ENCODE data around the gene STARD10. TPM values are rescaled to one million over a fixed set of nuclear protein-coding genes. Genes with fewer than 3 reads are reported as not detected.

STARD10 gene
- total and polyA plus RNA-seq, 3 donors from 2014 or later = 130 to 379 (median 202) TPM

DNA sequence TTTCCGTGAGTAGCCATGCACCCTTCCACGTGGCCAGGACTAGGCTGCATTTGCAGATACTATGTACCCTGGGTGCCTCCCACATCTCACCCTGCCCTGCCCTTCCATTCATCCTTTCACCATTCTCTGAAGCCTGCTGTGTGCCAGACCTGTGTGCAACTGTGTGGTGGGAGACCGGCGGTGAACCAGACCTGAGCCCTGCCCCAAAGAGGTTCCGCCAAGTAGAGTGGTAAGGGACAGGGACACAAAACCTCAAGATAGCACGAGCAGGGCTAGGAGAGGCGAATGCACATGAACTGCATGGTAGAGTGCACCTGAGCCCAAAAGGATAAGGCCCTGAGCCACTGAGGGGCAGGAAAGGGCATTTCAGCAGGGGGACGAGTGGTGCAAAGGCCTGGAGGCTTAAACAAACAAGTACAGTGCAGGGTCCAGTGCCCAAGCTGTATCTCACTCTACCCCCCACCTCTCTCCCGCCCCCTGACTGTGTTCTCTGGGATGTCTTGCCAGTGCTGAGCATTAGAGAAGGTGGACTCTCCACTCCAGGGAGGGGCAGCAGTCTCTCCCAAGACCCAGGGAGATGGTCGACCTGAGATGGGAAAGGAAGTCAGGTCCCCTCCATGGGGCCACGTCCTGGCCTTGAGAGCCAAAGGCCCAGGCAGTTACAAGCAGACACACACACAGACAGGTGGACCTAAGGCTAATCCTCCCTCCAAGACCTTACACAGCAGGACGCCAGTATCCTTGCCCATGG is 27.5 kb downstream of the STARD10 start:
- Histone ChIP-seq H3K4me3 (no peak overlapping the region), H3K36me3 (ENCODE audit: low read depth, missing control alignments) (no peaks in the 10 kb centered on the region), H3K9me3 (no peaks in the 10 kb centered on the region), H3K4me1 (no peaks in the 10 kb centered on the region), H3K27me3 (no peaks in the 10 kb centered on the region), H3K27ac (no peak overlapping the region)
- WGBS, 2 donors = 88 to 90% methylated on average over 10 to 12 of the region's 12 CpGs
- intact Hi-C loops (cut with DNase I; ENCODE audit: low total_unique reads) = no loop called here
- TF ChIP-seq, protein P1, sequence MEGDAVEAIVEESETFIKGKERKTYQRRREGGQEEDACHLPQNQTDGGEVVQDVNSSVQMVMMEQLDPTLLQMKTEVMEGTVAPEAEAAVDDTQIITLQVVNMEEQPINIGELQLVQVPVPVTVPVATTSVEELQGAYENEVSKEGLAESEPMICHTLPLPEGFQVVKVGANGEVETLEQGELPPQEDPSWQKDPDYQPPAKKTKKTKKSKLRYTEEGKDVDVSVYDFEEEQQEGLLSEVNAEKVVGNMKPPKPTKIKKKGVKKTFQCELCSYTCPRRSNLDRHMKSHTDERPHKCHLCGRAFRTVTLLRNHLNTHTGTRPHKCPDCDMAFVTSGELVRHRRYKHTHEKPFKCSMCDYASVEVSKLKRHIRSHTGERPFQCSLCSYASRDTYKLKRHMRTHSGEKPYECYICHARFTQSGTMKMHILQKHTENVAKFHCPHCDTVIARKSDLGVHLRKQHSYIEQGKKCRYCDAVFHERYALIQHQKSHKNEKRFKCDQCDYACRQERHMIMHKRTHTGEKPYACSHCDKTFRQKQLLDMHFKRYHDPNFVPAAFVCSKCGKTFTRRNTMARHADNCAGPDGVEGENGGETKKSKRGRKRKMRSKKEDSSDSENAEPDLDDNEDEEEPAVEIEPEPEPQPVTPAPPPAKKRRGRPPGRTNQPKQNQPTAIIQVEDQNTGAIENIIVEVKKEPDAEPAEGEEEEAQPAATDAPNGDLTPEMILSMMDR (IDR thresholded peaks at IDR 0.05) = no peak
- TF ChIP-seq POLR2A (IDR thresholded peaks at IDR 0.05) = no peak
- no peak for DNase-seq

DNA sequence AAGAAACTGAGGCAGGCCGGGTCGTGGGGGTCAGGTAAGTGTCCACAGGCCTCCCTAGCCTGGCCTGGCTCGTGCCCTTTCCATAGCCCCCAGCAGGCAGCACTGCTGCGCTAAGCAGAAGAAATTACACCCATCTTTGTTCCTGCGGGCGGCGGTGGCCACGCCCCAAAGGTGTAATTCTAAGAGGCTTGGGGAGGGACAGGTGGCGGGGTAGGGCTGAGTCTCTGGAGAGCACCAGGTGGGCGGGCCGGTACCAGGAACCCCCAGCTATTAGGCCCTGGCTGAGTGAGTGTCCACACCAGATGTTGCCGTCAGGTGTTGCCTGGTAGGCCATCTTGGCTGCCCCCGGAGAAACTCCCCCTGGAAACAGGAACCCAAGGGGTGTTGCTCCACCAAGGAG is 29.3 kb downstream of the STARD10 start:
- intact Hi-C loops (cut with DNase I; ENCODE audit: low total_unique reads) = no loop called here

DNA sequence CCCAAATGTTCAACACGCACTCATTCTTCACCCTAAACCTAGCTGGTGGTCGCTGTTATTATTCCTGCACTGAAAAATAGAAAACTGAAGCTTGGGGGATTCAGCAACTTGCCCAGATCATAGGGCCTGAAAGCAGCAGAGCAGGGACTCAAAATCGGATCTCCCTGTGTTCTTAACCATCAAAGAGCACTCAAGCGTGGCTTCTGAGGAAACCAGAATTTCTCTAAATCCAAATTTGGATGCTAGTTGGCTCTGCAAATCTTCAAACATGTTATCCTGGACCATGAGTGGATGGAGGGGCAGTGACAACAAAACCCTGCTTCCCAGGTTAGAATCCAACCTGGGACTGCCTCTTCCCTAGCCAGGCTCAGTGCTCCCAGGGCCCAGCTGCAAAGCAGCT is 30.0 kb downstream of the STARD10 start:
- Histone ChIP-seq H3K4me1 (no peaks in the 10 kb centered on the region), H3K36me3 (ENCODE audit: low read depth, missing control alignments) (no peaks in the 10 kb centered on the region), H3K9me3 (no peaks in the 10 kb centered on the region), H3K4me3 (no peak overlapping the region), H3K27ac (no peak overlapping the region), H3K27me3 (no peaks in the 10 kb centered on the region)
- TF ChIP-seq, protein P1 (IDR thresholded peaks at IDR 0.05) = no peak
- TF ChIP-seq POLR2A (IDR thresholded peaks at IDR 0.05) = no peak
- intact Hi-C loops (cut with DNase I; ENCODE audit: low total_unique reads) = no loop called here
- WGBS, 2 donors = 86 to 94% methylated on average over 4 of the region's 4 CpGs
- no peak for DNase-seq

More for the DNA sequence above, 29.3 kb downstream of the STARD10 start:
- Histone ChIP-seq H3K27ac (no peak overlapping the region), H3K36me3 (ENCODE audit: low read depth, missing control alignments) (no peaks in the 10 kb centered on the region), H3K27me3 (no peaks in the 10 kb centered on the region), H3K4me3 (no peak overlapping the region), H3K4me1 (no peaks in the 10 kb centered on the region), H3K9me3 (no peaks in the 10 kb centered on the region)
- 81 to 85% methylated on average over 12 to 13 of the region's 13 CpGs for WGBS, 2 donors
- no peak for DNase-seq
- no peak for TF ChIP-seq POLR2A (IDR thresholded peaks at IDR 0.05)
- TF ChIP-seq, protein P1 (IDR thresholded peaks at IDR 0.05) = no peak

DNA sequence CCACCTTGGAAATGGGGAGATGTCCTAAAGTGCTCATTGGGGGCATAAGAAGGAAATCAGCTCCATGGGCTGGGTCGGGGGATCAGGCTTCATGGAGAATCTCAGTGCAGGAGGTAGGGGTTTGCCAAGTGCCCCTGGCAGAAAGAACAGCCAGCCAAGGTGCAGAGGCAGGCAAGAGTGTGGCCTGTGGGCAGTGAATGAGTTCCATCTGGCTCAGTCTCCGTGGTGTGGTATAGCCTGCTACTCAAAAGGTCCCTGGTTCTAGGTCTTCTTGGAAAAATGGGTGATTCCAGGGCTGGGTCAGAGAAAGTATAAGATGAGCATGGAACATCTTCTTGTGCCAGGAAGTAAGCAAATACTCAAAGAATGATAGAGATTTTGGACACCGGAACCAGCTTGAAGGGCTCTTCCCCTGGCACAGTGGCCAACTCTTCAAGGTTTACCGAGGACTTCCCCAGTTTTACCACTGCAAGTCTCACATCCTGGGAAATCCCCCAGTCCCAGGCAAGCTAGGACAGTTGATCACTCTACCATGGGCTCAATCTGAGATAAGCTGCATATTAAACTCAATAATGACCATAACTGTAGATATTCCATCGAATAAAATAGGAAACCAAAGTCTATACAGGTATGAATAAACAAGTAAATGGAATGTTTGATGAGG is 31.1 kb downstream of the STARD10 start:
- Histone ChIP-seq H3K4me1 (no peaks in the 10 kb centered on the region), H3K36me3 (ENCODE audit: low read depth, missing control alignments) (no peaks in the 10 kb centered on the region), H3K4me3 (no peak overlapping the region), H3K27me3 (no peaks in the 10 kb centered on the region), H3K9me3 (no peaks in the 10 kb centered on the region), H3K27ac (no peak overlapping the region)
- intact Hi-C loops (cut with DNase I; ENCODE audit: low total_unique reads) = no loop called here
- WGBS, 2 donors = 89 to 90% methylated on average over 5 of the region's 5 CpGs
- DNase-seq = no peak
- TF ChIP-seq, protein P1 (IDR thresholded peaks at IDR 0.05) = no peak
- TF ChIP-seq POLR2A (IDR thresholded peaks at IDR 0.05) = no peak

Data from testis (tissue), 3 donors.